Stimulated activated CD8-positive, alpha-beta memory T cell treated with anti-CD3 and anti-CD28 coated beads, Interleukin-15, amount 100 ng/mL, for 48 hours (primary cell): ENCODE results near the gene FAT1.
"Not testable (repeated sequence)": the region's sequence is repeated elsewhere in the genome, so short reads cannot be mapped to it uniquely, and the experiment has no call there.

Source experiments
- DNase-seq, 2 donors: peaks; one replicate each; pipeline ENCODE4 v3.0.0-alpha.2; 2020; ENCODE audit warnings: low read depth in 2 of 2

The FAT1 gene, protein sequence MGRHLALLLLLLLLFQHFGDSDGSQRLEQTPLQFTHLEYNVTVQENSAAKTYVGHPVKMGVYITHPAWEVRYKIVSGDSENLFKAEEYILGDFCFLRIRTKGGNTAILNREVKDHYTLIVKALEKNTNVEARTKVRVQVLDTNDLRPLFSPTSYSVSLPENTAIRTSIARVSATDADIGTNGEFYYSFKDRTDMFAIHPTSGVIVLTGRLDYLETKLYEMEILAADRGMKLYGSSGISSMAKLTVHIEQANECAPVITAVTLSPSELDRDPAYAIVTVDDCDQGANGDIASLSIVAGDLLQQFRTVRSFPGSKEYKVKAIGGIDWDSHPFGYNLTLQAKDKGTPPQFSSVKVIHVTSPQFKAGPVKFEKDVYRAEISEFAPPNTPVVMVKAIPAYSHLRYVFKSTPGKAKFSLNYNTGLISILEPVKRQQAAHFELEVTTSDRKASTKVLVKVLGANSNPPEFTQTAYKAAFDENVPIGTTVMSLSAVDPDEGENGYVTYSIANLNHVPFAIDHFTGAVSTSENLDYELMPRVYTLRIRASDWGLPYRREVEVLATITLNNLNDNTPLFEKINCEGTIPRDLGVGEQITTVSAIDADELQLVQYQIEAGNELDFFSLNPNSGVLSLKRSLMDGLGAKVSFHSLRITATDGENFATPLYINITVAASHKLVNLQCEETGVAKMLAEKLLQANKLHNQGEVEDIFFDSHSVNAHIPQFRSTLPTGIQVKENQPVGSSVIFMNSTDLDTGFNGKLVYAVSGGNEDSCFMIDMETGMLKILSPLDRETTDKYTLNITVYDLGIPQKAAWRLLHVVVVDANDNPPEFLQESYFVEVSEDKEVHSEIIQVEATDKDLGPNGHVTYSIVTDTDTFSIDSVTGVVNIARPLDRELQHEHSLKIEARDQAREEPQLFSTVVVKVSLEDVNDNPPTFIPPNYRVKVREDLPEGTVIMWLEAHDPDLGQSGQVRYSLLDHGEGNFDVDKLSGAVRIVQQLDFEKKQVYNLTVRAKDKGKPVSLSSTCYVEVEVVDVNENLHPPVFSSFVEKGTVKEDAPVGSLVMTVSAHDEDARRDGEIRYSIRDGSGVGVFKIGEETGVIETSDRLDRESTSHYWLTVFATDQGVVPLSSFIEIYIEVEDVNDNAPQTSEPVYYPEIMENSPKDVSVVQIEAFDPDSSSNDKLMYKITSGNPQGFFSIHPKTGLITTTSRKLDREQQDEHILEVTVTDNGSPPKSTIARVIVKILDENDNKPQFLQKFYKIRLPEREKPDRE (N-terminal part only)

GRCh38 chr4:186723292-186724057, at the start of gene FAT1:
FAT1 (minus strand) TSS chr4:186723856; CDS start chr4:186709827, 14,029 bp downstream.
- no peak for DNase-seq

- DNase-seq, result no peak
Observed at GRCh38 chr4:186772936-186773487, 49.4 kb upstream of the FAT1 start.

GRCh38 chr4:186771624-186772023, 48.0 kb upstream of the FAT1 start:
- no peak for DNase-seq

- no peak for DNase-seq
Observed at GRCh38 chr4:186770481-186771175, 47.0 kb upstream of the FAT1 start.

DNA sequence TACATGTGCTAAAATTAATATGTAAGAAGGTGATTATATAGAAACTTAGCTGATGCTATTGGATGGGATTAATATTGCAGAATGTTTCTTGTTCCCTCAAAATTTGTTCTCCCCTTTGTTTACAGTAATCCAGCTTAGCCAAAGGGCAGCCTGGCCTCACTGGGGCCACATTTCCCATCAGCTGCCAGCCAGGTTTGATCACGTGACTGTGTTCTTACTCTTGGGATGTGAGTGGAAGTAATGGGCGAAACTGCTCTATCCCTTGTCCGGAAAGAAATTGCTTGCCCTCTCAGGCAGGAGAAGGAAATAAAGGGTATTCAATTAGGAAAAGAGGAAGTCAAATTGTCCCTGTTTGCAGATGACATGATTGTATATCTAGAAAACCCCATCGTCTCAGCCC, 44.1 kb upstream of the FAT1 start:
- no peak for DNase-seq

DNA sequence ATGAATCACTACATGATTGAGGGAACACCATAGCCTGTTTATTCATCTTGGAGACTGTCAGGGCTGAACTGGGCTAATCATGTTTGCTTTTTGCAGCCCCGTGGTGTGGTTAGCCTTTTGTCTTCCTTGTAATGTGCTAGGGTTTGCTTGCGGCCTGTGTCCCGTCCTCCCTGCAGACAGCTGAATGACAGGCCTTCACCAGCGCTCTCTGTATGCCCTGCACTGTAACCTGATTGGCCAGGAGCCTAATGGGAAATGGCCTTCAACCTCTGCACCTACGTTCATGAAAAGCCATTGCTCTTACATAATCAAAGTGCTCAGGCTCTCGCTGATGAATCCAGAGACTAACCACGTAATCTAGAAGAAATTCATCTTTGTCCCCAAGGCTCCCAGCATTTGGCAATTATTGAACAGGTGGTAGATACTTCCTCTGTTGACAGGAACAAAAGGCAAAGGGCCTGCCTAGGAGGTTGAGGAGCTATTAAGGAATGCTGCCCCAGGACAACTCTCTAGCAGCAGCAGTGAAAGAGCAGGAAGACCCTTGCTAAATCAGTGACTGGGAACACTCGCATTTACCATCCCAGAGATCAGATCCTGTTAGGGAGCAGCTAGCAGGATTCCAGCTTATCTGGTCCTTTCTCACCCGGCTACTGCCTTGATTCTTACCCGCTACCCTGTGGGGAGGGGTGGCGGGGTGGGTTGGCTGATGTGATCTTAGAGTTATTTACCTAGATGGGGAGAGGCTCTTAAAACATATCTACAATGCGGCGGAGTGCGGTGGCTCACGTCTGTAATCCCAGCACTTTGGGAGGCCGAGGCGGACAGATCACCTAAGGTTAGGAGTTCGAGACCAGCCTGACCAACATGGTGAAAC, 42.3 kb upstream of the FAT1 start:
- no peak for DNase-seq

DNA sequence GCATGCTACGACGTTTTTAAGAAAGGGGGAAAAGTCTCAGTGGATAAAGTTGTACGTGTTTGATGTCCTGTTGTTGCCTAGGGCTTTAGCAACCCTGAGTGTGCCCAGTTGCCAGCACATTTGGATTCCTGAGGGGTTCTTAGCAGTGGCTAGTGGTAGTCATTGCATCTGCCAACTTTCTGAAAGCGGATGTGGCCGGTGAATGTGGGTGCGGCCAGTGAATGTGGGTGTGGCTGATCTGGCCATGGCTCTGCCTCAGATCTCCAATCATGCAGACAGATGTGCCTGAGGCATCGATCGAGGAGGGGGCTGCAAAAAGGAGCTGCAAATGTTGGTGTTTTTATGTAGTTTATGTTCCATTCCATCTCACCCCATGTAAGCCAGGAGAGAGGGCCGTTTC, 41.5 kb upstream of the FAT1 start:
- no peak for DNase-seq

DNA sequence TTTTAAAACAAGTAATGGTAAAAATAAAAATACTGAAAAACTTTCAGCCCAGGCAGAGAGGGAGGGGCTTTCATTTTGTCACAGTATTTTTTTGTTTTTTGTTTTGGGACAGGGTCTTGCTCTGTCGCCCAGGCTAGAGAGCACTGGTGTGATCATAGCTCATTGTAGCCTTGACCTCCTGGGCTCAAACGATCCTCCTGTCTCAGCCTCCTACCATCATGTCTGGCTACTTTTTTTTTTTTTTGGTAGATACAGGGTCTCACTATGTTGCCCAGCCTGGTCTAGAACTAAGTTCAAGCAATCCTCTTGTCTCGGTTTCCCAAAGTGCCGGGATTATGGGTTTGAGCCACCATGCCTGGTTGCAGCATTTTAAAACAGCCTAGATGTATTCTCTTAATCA, 40.8 kb upstream of the FAT1 start:
- DNase-seq, result no peak

- DNase-seq, result no peak
Observed at GRCh38 chr4:186762865-186763264, 39.2 kb upstream of the FAT1 start.

DNA sequence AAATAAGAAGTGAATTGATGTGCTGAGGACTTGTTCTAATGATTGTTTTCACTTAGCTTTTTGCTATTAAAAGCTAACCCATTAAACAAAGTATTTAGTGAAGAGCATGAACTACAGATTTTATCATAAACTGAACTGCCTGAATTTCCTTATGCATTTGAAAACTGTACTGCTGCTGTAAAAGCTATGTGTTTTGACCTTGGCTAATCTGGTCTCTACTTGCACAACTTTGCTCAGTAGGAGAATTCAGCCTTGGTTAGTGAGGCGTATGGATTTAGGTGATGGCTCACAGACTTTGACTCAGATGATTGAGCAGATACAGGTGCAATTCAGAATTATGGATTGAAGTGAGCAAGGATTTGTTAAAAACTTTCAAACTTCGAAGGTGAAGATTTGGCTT, 38.7 kb upstream of the FAT1 start:
- DNase-seq, result no peak

DNA sequence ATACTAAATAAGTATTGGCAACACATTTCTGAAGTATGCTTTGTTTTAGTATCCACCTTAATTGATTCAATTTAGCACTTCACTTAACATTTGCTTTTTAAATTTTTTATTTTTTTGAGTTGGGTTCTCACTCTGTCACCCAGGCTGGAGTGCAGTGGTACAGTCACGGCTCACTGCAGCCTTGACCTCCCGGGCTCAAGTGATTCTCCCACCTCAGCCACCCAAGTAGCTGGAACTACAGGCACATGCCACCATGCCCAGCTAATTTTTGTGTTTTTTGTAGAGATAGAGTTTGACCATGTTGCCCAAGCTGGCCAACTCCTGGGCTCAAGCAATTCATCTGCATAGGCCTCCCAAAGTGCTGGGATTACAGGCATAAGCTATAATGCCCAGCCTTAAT, 38.3 kb upstream of the FAT1 start:
- not testable (repeated sequence) for DNase-seq

GRCh38 chr4:186761393-186761792, 37.7 kb upstream of the FAT1 start:
- DNase-seq, result no peak

DNA sequence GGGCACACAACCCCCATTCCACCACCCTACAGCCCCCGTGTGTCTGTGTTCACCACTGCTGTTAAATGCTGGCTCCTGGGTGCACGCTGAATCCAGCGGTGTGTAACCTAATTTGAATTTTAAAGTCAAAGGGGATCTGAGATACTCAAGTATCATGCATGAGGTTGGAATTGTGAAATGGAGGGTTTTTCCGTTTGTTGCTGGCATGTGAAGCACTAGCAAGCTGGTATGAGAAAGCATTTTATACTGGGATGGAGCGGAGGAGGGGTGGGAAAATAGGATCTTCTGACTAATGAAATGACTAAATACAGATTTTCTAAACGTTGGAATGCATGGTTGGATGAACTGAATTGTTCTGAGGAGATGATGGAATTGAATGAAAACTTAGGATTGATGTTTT, 36.9 kb upstream of the FAT1 start:
- DNase-seq, result no peak

GRCh38 chr4:186759990-186760389, 36.3 kb upstream of the FAT1 start:
- no peak for DNase-seq

DNA sequence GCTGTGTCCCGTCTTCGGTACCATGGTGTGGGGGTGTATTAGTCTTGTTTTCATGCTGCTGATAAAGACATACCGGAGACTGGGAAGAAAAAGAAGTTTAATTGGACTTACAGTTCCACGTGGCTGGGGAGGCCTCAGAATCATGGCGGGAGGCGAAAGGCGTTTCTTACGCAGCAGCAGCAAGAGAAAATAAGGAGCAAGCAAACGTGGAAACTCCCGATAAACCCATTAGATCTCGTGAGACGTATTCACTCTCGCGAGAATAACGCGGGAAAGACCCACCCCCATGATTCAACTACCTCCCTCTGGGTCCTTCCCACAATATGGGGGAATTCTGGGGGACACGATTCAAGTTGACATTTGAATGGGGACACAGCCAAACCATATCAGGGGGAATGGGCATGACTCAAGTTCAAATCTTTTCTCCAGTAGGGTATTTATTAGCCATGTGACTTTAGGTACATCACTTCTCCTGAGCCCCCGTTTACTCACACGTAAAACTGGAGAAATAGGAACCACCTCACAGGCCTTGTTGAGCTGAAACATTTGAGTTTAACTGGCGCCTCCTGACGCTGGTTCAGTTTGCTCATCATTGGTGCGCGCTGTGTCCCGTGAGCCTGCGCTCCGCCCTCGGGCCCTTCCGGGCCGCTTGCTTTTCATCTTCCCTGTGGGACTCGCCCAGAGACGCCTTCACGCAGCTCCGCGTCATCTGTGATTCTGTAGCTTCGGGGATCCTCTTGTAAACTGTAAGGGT, 35.5 kb upstream of the FAT1 start:
- no peak for DNase-seq

DNA sequence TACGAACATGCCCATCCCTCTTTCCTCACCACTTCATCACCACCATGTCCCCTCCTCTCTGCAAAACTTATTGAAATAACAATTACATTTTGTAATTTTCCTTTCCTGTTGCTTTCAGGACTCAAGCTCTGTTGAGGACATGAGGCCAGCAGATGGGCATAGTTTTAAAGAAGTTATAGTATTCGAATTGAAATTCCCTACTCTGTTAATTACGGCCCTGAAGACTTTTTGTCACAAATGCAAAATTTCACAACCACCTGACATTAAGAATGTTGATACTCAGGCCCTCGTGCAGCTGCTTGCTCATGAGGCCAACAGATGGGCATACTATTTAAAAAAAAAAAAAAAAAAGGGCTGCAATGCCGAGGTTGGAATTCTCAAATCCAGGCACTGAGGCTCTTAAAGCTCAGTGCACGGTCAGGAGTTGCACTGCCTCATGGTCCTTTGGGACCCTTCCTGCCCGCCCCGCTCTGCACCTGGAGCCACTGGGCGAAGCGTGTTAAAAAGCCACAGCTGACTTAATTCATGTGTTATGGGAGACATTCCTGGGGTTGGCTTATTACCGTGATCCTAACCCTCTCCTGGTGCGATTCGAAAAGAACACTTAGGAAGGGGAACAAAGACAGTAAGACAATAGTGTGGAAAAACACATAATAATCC, 34.2 kb upstream of the FAT1 start:
- no peak for DNase-seq

- not testable (repeated sequence) for DNase-seq
Observed at GRCh38 chr4:186756550-186756949, 32.9 kb upstream of the FAT1 start.
